GM12875 (cell line): Measurements from ENCODE around the gene SLC15A3.

Experiments used
- H3K4me3 ChIP-seq: one replicate; pipeline ENCODE4 v1.5.1; 2011; ENCODE audit warnings: low read depth, low read length, control low read depth
- TF ChIP-seq, protein P1 (sequence below): IDR thresholded peaks from 2 replicates; pipeline ENCODE4 v1.5.1; 2011; ENCODE audit warnings: low read depth, mild to moderate bottlenecking, control low read depth, inconsistent platforms, low read length, moderate library complexity, borderline replicate concordance; ENCODE audit not compliant: insufficient read depth

SLC15A3 gene

DNA sequence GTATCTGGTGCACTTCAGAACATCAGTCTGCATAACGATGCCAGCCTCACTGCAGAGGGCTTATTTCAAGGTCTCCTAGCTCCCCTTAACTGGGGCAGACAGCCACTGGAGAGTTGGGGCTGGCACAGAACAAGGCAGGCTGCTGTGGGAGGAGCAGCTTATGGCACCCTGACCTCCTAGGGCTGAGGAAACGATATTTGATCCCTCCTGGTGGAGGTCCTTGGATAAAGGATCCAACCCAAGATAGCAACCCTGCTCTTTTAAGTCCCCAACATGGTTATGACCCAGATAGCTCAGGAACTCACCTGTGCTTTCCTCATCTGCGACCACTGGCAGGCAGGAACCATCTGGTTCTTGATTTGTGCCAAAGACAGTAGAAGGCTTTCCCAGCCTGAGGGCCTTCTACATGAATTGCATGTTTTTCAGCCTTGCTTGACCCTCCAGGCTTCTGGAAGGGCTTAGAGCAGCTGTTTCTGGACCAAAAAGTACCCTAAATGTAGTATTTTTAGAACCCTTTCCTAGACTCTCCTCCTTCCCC, 35.2 kb downstream of the SLC15A3 start:
- TF ChIP-seq, protein P1, sequence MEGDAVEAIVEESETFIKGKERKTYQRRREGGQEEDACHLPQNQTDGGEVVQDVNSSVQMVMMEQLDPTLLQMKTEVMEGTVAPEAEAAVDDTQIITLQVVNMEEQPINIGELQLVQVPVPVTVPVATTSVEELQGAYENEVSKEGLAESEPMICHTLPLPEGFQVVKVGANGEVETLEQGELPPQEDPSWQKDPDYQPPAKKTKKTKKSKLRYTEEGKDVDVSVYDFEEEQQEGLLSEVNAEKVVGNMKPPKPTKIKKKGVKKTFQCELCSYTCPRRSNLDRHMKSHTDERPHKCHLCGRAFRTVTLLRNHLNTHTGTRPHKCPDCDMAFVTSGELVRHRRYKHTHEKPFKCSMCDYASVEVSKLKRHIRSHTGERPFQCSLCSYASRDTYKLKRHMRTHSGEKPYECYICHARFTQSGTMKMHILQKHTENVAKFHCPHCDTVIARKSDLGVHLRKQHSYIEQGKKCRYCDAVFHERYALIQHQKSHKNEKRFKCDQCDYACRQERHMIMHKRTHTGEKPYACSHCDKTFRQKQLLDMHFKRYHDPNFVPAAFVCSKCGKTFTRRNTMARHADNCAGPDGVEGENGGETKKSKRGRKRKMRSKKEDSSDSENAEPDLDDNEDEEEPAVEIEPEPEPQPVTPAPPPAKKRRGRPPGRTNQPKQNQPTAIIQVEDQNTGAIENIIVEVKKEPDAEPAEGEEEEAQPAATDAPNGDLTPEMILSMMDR = no peak
- H3K4me3 ChIP-seq = no peak overlapping the region

DNA sequence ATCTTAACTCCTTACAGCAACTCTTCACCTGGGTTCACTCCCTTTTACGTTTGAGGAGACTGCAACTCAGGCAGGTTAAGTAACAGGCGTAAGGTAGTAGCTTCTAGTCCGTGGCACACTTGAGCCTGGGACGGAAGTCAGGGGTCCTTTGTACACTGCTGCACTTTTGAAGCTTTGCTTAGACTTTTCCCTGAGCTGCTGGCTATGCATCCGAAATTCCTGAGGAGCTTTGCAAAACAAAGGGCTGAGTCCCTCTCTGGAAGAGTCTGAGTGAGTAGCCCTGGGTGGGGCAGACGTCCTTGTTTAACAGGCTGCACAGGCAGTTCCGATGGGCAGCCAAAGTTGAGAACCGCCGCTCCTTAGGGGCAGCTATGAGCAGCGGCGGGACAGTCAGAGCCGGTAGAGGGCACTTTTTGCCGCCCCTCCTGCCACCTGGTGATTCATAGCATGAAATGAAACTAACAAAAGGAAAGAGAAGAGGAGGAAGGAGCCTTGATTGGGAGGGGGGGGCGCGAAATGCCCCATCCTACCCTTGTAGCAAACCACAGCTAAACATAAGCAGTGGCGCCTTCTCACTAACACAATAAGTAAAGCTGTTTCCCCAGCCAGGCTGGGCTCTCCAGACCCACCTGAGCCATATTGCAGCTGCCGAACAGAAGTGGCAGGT, 36.6 kb downstream of the SLC15A3 start:
- TF ChIP-seq, protein P1 = peak; percentile 41; the same call in 1 of the 2 replicates
- peak overlapping the region; percentile 93 for H3K4me3 ChIP-seq

DNA sequence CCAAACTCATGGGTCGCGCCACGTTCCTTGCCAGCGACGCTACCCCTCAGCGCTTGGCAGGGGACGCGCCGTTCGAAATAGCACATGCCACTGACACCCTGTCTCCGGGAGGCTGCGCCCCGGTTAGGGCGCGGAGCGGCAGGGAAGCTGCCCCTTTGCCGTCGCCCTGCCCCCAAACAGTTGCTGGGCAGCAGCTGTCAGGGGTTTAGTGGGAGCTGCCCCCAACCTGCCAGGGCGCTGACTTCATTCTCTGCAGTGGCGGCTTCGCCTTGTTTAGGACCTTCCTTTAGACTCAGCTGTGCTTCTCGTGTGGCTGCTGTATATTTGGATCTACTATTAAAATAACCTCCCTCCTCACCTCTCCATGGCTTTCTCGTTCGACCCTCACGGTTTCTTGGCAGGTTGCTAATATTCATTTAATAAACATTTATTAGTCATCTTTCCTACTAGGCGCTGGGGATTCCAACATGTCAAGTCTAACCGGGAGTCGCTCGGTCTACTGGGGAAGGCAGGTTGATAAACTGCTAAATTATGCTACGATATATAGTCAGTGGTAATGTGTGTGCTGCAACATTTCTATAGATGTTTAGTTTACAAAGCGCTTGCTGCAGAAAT, 37.2 kb downstream of the SLC15A3 start:
- TF ChIP-seq, protein P1 = no peak
- peak overlapping the region; percentile 93 for H3K4me3 ChIP-seq

DNA sequence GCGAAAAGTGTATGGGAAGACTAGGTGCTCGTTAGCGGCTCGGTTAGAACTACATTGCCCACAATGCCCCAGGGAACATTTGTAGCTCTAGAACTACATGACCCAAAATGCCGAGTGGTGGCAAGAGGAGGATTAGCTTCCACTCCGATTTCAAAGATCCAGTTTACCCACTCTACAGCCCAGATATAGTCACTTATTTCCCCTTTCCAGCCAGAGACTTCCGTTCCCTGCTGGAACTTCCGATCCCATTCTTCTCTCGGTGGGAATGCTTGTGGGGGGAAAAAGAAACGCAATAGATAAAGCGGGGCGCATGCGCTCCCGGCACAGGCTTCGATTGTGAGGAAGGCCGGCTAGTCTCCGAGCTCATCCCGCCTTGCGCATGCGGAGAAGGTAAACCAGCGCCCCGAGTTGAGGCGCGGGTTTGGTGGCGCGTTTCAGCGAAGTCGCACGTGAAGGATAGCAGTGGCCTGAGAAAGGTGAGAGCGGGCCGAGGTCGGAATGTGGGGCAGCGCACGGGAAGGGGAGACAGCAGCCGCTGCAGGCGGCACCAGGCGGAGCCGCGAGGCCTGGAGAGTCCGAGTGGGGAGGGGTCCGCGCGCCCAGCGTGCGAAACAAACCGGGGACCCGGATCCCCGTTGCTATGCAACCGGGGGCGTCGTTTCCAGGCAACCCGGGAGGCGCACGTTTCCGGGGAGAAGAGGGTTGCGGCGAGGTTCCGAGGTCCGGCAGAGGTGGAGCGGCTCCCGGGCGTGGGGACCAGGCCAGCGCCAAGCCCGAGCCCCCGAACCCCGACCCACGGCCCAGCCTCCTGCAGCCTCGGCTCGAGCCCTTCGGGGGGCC, 38.0 kb downstream of the SLC15A3 start, which contains the start of gene TMEM109:
Gene TMEM109, plus strand, starts transcription at position 366 of the 840 bp plus-strand sequence. CDS start 5,536 bp downstream, outside the sequence.
- H3K4me3 ChIP-seq = peak within 1 kb of the TSS; percentile 93
- TF ChIP-seq, protein P1 = no peak

DNA sequence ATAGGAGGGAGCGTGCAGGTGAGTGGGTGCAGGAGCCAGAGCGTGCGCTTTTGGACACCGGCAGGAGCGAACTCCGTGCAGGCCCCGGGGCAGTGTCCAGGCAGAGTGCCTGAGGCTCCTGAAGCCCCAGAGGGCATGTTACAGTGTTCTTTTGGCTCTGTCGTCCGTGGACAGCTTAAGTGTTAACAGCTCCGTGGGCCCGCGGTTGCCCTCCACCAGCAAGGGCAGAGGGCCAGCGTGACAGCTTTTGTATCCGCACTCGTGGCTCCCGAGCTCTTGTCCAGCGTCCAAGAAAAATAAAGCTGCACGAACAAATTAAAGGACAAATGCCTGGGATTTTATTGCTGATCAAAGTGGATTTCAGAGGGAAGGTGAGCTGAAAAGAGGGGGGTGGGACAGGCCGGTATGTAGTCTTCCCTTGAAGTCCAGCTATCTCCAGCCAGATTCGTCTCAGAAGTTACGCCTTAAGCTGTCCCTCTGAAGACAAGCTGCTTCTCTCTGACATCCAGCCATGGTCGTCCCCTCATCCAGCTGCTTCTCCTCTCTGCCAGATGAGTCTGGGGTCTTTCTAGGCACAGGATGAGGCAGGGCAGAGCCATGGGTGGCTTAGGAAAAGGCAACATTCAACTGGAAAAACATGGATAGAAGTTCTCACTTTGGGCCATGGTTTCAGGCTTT, 39.0 kb downstream of the SLC15A3 start:
- no peak overlapping the region for H3K4me3 ChIP-seq
- TF ChIP-seq, protein P1 = no peak

DNA sequence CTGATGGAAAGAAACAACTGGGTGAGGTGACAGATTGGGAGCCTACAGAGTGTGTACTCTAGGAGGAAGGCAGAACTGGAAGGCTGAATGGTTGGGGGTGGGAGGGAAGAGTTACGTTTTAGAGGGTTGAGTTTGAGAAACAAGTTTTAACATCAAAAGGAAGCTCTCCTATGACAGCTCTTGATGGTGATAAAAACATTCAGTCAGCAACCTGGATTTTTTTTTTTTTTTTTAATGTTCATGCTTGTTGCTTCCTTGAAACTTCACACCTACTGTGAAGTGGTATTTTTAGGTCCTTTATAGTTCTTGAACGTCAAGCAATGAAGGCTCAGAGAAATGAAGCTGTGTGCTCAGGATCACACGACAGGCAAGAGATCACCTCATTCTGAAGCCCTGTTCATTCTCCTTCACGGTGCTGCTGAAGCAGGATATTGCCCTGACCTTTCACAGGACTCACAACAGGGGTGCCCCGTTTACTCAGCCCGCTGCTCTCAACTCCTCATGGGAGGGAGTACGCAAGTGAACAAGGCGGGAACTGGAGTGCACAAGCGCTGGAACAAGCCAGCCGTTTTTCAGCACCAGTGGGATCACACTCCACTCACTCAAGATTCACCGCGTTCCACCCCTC, 39.6 kb downstream of the SLC15A3 start:
- H3K4me3 ChIP-seq = no peak overlapping the region
- TF ChIP-seq, protein P1 = no peak
